ENCODE data around the gene IL1R2. TPM values are rescaled to one million over a fixed set of nuclear protein-coding genes. Genes with fewer than 3 reads are reported as not detected.
A peak's percentile ranks its signal among the peaks of the same experiment; 100 is the strongest.

The IL1R2 gene
- total RNA-seq, 6 experiments from 2014 or later: 5.5 to 22.8 (median 12.3) TPM

DNA sequence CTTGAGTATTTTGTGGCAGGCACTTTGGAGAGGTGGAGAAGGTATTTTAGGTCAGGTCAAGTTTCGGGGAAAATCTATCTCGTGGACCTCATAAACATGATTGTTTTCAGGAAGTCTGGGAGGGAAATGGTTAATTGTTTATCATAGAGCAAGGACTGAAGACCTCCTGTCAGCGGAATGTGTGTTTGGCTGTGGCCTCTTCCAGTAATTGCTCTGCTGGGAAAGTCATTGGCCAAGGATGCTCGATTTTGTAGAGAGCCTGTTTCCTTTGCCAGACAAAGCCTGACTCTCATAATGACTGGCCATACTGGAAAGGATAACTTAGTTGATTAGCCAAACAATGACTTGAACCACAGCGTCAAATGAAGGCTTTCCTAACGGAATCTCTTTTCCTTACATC, 30.0 kb downstream of the IL1R2 start:
- no peaks in the 10 kb centered on the region for H3K27me3 ChIP-seq
- TF ChIP-seq, protein P1, sequence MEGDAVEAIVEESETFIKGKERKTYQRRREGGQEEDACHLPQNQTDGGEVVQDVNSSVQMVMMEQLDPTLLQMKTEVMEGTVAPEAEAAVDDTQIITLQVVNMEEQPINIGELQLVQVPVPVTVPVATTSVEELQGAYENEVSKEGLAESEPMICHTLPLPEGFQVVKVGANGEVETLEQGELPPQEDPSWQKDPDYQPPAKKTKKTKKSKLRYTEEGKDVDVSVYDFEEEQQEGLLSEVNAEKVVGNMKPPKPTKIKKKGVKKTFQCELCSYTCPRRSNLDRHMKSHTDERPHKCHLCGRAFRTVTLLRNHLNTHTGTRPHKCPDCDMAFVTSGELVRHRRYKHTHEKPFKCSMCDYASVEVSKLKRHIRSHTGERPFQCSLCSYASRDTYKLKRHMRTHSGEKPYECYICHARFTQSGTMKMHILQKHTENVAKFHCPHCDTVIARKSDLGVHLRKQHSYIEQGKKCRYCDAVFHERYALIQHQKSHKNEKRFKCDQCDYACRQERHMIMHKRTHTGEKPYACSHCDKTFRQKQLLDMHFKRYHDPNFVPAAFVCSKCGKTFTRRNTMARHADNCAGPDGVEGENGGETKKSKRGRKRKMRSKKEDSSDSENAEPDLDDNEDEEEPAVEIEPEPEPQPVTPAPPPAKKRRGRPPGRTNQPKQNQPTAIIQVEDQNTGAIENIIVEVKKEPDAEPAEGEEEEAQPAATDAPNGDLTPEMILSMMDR (IDR thresholded peaks at IDR 0.05): no peak
- no peak for TF ChIP-seq POLR2A (IDR thresholded peaks at IDR 0.05)
- WGBS (ENCODE audit: insufficient coverage, low coverage, low lambda C conversion rate, missing lambda C conversion rate): 60% methylated on average over 6 of the region's 6 CpGs

DNA sequence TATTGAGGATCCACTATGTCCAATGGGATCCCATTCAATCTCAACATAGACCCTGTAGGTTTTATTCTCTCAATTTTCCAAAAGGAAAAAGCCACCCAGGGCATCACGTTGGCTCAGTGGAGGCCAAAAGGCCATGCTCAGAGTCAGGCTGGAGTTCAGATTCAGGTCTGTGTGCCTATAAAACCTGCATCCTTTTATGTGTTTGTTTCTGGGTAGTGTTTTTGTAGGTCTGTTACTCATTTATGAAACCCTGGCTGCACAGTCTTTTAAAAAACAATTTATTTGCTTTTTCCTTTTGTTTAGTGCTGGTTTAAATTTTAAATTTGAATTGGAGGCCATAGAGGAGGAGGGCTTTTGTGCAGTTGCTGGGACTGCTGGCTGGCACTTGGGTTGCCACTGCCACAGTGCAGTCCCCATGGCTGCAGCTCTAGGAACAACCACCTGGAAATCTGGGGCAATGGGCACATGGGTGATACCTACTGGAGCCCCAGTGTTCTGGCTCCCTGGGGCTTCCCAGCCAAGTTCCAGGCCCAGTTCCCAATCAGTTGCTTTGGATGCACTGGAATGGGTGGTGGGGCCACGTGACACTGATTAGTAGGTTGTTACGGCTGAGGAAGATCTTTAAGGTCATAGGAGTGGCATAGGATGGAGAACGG, 31.3 kb downstream of the IL1R2 start:
- peak in 3 of 4 donors; percentile 24 to 70 (median 31) for ATAC-seq
- Histone ChIP-seq H3K36me3 (peaks cover 0 to 2% (median 0%) of the 10 kb centered on the region in 4 donors), H3K9me3 (no peaks in the 10 kb centered on the region), H3K27me3 (no peaks in the 10 kb centered on the region), H3K4me3 (no peak overlapping the region), H3K4me1 (peaks cover 0 to 33% (median 10%) of the 10 kb centered on the region in 4 donors), H3K27ac (peak overlapping the region; percentile 17 to 63 (median 52))
- intact Hi-C loops (cut with DNase I): loop anchor here in 1 of 2 donors (10.0 kb wide), 1 partner anchor 132 kb away; no protein-coding TSS in a partner anchor
- no peak for DNase-seq
- 31% methylated on average over 1 of the region's 4 CpGs for WGBS (ENCODE audit: insufficient coverage, low coverage, low lambda C conversion rate, missing lambda C conversion rate)
- TF ChIP-seq, protein P1 (IDR thresholded peaks at IDR 0.05): no peak
- TF ChIP-seq POLR2A (IDR thresholded peaks at IDR 0.05): no peak

More for the DNA sequence above, 30.0 kb downstream of the IL1R2 start:
- Histone ChIP-seq H3K9me3 (no peaks in the 10 kb centered on the region), H3K4me1 (peaks cover 0 to 33% (median 10%) of the 10 kb centered on the region in 4 donors), H3K27ac (peak overlapping the region; percentile 44 to 63 (median 52)), H3K36me3 (peaks cover 0 to 2% (median 0%) of the 10 kb centered on the region in 4 donors), H3K4me3 (no peak overlapping the region)
- DNase-seq (no peak), ATAC-seq (peak; percentile 34 to 64 (median 38))
- intact Hi-C loops (cut with DNase I): loop anchor here in 1 of 2 donors (10.0 kb wide), 1 partner anchor 133 kb away; no protein-coding TSS in a partner anchor

DNA sequence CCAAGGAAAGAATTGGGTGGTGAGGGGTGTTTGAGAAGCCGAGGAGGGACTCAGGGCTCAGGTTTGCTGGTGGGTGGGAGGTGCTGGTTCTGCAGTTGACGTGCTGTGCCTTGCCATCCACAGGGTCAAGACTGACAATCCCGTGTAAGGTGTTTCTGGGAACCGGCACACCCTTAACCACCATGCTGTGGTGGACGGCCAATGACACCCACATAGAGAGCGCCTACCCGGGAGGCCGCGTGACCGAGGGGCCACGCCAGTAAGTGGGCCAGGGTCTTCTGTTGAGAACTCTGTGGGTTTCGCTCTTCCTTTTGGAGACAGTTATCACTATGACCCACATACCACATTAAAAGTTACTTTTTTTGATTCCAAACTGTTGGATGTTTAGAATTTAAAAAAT, 32.6 kb downstream of the IL1R2 start:
- Histone ChIP-seq H3K9me3 (no peaks in the 10 kb centered on the region), H3K36me3 (peaks cover 0 to 2% (median 0%) of the 10 kb centered on the region in 4 donors), H3K27me3 (no peaks in the 10 kb centered on the region), H3K27ac (no peak overlapping the region), H3K4me3 (no peak overlapping the region), H3K4me1 (peaks cover 0 to 33% (median 10%) of the 10 kb centered on the region in 4 donors)
- intact Hi-C loops (cut with DNase I): loop anchor here in 1 of 2 donors (10.0 kb wide), 1 partner anchor 130 kb away; no protein-coding TSS in a partner anchor
- no peak for DNase-seq
- ATAC-seq: no peak
- WGBS (ENCODE audit: insufficient coverage, low coverage, low lambda C conversion rate, missing lambda C conversion rate): 93% methylated on average over 3 of the region's 12 CpGs
- TF ChIP-seq, protein P1 (IDR thresholded peaks at IDR 0.05): no peak
- no peak for TF ChIP-seq POLR2A (IDR thresholded peaks at IDR 0.05)

DNA sequence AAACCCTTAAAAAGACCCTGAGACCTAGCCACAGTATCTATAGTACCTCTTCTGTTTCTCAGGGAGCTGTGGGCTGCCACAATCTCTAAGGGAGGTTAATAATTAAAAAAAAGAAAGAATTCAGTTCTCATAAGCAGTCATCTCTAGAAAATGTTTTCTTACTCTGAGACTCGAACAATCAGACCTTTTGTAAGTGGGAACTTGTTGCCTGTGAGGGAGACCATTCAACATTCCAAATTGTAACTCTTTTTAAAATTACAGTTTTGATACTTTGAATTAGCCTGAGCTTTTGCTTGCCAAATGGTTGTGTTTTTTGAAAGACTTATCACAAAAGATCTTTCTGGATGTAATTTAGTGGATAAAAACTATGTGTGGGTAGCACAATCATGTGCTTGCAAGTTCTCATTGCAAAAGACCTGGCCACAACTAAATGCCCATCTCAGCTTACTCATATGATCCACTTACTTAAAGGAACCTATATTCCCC, 33.3 kb downstream of the IL1R2 start:
- DNase-seq: no peak
- no peak for ATAC-seq
- H3K27me3 ChIP-seq: no peaks in the 10 kb centered on the region
- H3K9me3 ChIP-seq: no peaks in the 10 kb centered on the region
- TF ChIP-seq, protein P1 (IDR thresholded peaks at IDR 0.05): no peak
- TF ChIP-seq POLR2A (IDR thresholded peaks at IDR 0.05): no peak
- H3K36me3 ChIP-seq: peaks cover 0 to 2% (median 0%) of the 10 kb centered on the region in 4 donors
- intact Hi-C loops (cut with DNase I): loop anchor here in 1 of 2 donors (10.0 kb wide), 1 partner anchor 130 kb away; no protein-coding TSS in a partner anchor
- WGBS (ENCODE audit: insufficient coverage, low coverage, low lambda C conversion rate, missing lambda C conversion rate): 13% methylated on average over 1 of the region's 1 CpG
- no peak overlapping the region for H3K4me3 ChIP-seq
- H3K4me1 ChIP-seq: peaks cover 0 to 33% (median 11%) of the 10 kb centered on the region in 4 donors
- H3K27ac ChIP-seq: peak overlapping the region in 2 of 3 donors; percentile 13 to 42

Measured in right lobe of liver (tissue), 6 donors.